ENCODE data around the gene KRTAP20-3. TPM values are rescaled to one million over a fixed set of nuclear protein-coding genes. Genes with fewer than 3 reads are reported as not detected.

The KRTAP20-3 gene
- total and polyA plus RNA-seq, 11 donors, result not detected

GRCh38 chr21:30646904-30647414, 4.3 kb downstream of the KRTAP20-3 start:
- TF ChIP-seq CTCF (IDR thresholded peaks at IDR 0.05), result no peak
- no peak for TF ChIP-seq POLR2A (IDR thresholded peaks at IDR 0.05)
- WGBS, 4 donors, result 77 to 82% (median 77%) methylated on average over 1 of the region's 1 CpG
- no peaks in the 10 kb centered on the region for H3K36me3 ChIP-seq
- DNase-seq (no peak), ATAC-seq (no peak)
- H3K4me1 ChIP-seq, result no peaks in the 10 kb centered on the region
- H3K27me3 ChIP-seq, result no peaks in the 10 kb centered on the region
- intact Hi-C loops (cut with DNase I), result no loop called here
- no peak overlapping the region for H3K27ac ChIP-seq
- no peak overlapping the region for H3K4me3 ChIP-seq
- H3K9me3 ChIP-seq, result no peaks in the 10 kb centered on the region

GRCh38 chr21:30652891-30653290, 10.2 kb downstream of the KRTAP20-3 start:
- no peak for TF ChIP-seq POLR2A (IDR thresholded peaks at IDR 0.05)
- no peak for TF ChIP-seq CTCF (IDR thresholded peaks at IDR 0.05)
- Histone ChIP-seq H3K4me1 (no peaks in the 10 kb centered on the region), H3K9me3 (no peaks in the 10 kb centered on the region), H3K36me3 (no peaks in the 10 kb centered on the region), H3K27ac (no peak overlapping the region), H3K4me3 (no peak overlapping the region), H3K27me3 (no peaks in the 10 kb centered on the region)
- DNase-seq (no peak), ATAC-seq (no peak)
- intact Hi-C loops (cut with DNase I), result no loop called here

DNA sequence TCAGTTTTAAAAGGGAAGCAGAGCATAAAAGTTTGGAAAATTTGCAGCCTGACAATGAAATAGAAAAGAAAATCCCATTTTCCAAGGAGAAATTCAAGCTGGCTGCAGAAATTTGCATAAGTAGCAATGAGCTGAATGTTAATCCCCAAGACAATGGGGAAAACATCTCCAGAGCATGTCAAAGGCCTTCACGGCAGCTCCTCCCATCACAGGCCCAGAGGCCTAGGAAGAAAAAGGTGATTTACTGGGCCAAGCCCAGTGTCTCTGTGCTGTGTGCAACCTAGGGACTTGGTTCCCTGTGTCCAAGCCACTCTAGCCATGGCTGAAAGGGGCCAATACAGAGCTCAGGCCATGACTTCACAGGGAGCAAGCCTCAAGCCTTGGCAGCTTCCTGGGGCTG, 26.1 kb downstream of the KRTAP20-3 start:
- no peaks in the 10 kb centered on the region for H3K27me3 ChIP-seq
- DNase-seq (no peak), ATAC-seq (no peak)
- H3K27ac ChIP-seq, result no peak overlapping the region
- H3K9me3 ChIP-seq, result no peaks in the 10 kb centered on the region
- WGBS, 4 donors, result 61 to 85% (median 76%) methylated on average over 1 of the region's 1 CpG
- H3K4me1 ChIP-seq, result no peaks in the 10 kb centered on the region
- intact Hi-C loops (cut with DNase I), result no loop called here
- no peak for TF ChIP-seq CTCF (IDR thresholded peaks at IDR 0.05)
- no peak for TF ChIP-seq POLR2A (IDR thresholded peaks at IDR 0.05)
- H3K36me3 ChIP-seq, result no peaks in the 10 kb centered on the region
- no peak overlapping the region for H3K4me3 ChIP-seq

GRCh38 chr21:30672985-30673650, 30.5 kb downstream of the KRTAP20-3 start:
- ATAC-seq (no peak), DNase-seq (no peak)
- WGBS, 4 donors, result 74 to 78% (median 75%) methylated on average over 2 of the region's 2 CpGs
- H3K27ac ChIP-seq, result no peak overlapping the region
- no peaks in the 10 kb centered on the region for H3K4me1 ChIP-seq
- H3K36me3 ChIP-seq, result no peaks in the 10 kb centered on the region
- no peak overlapping the region for H3K4me3 ChIP-seq
- TF ChIP-seq POLR2A (IDR thresholded peaks at IDR 0.05) (no peak), CTCF (IDR thresholded peaks at IDR 0.05) (no peak)
- no peaks in the 10 kb centered on the region for H3K27me3 ChIP-seq
- no peaks in the 10 kb centered on the region for H3K9me3 ChIP-seq
- intact Hi-C loops (cut with DNase I), result no loop called here

Measured in heart left ventricle (tissue), 16 donors.